GM19372 (cell line): ENCODE measurements around the gene PFN3.
"Not testable (repeated sequence)": the region's sequence is repeated elsewhere in the genome, so short reads cannot be mapped to it uniquely, and the experiment has no call there.

Source experiments
- ATAC-seq: cut with Tn5 transposase; IDR thresholded peaks from one replicate; pipeline ENCODE4 v1.9.1; 2021; ENCODE audit warnings: mild to moderate bottlenecking, low read depth, moderate library complexity; ENCODE audit not compliant: unreplicated experiment

PFN3 gene

DNA sequence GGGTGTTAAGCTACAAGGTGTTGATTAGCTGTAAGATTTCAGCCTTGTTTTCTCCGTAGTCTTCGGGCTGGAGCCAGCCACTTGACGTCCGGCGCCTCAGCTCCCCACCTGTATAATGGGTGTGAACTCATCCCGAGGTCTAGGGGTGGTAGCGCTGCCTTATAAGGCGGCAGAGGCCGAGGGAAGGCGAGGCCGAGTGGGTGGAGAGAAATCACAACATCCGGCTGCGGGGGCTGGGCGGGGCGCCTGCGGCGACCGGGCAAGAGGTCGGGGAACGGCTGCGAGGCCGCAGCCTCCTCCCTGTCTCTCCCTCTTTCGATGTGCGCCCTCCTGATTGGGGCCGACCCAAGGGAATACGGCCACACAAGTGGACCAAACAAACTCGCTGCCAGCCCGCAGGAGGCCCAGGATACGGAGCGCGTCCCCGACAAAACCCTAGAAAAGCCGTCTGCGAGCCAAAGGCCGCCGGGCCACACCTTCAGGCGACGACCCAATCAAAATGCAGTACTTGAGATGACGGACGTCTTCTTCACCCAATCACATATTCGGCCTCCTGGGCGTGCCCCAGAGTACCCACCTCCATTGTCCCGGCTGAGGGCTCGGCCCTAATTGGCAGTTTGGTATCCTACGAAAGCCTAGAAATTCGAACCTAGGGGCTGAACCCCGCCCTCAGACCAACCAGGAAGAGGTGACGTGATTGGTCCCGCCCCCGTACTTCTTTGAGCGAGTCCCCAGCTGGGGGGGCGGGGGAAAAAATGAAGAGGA lies 25.5 kb upstream of the PFN3 start:
- ATAC-seq = peak; percentile 75

DNA sequence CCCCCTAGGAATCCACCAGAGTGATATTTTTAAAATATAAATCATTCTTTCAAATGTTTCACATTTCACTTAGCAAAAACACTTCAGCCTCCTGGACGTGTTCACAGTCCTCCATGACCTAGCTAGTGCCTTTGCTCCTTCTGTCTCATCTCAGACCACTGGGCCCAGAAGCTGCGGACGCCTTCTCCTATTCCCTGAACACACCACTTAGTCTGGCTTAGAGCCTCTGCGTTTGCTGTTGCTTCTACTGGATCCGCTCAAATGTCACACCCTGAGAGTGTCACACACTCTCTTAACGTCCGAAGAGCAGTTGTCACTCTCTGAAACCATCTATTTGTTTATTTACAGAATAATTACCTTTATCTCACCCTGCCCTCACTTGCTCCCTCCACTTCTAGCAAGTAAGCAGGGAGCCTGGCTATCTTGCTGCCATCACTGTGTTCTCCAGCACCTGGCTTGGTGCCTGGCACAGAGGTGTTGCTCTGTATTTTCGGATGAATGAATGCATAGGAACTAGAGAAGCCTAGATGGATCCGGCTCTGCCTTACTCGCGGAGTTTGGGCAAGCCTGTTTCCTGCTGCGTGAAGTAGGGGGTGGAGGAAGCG lies 24.8 kb upstream of the PFN3 start:
- no peak for ATAC-seq

DNA sequence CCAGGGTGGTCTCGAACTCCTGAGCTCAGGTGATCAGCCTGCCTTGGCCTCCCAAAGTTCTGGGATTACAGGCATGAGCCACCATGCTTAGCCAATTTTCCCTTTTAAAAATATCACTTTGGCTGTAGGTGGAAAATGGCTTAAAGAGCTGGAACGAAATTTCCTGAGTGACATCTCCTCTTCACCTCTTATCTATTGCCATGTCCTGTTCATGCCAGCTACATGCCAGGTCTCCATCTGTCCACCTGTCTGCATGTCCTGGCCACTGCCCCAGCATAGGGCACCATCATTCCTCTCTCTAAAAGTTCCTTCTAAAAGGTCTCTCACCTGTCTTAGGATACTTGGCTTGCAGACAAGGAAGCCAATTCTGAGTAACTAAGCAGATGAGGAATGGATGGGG lies 23.2 kb upstream of the PFN3 start:
- no peak for ATAC-seq

DNA sequence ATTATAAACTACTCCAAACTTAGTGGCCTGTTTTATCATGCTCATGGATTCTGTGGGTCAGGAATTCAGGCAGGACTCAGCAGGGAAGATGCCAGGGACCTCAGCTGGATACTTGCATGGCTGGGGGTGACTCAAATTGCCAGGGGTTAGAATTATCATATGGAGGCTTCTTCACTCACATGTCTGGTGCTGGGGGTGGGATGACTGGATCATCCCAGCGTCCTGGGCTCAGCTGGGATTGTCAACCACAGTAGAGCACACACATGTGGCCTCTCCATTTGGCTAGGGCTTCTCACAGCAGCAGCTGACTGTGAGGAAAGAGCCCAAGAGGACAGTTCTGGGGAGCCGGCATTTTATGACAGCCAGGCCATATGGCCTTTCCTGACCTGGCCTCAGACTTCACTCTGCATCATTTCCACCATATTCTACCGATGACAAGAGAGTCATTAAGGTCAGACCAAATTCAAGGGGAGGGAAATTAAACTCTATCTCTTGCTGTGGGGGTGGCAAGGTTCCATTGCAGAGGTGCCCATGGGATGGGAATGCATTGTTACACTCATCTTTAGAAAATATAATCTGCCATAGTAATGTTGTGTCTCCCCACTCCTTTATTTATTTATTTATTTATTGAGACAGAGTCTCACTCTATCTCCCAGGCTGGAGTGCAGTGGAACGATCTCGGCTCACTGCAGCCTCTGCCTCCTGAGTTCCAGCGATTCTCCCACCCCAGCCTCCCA lies 20.8 kb upstream of the PFN3 start:
- no peak for ATAC-seq

DNA sequence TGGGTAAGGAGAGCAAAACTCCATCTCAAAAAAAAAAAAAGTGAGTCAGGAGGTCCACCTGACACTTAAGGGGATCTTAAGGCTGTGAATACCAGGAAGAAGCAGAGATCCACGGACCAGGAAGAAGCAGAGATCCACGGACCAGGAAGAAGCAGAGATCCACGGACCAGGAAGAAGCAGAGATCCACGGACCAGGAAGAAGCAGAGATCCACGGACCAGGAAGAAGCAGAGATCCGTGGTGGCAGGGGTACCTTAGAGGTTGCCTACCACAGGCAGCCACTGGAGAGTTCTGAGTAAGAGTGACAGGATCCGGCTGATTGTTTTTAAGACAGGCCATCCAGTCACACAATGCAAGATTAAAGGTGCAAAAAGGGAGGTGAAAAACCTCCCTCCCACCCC lies 20.0 kb upstream of the PFN3 start:
- not testable (repeated sequence) for ATAC-seq

DNA sequence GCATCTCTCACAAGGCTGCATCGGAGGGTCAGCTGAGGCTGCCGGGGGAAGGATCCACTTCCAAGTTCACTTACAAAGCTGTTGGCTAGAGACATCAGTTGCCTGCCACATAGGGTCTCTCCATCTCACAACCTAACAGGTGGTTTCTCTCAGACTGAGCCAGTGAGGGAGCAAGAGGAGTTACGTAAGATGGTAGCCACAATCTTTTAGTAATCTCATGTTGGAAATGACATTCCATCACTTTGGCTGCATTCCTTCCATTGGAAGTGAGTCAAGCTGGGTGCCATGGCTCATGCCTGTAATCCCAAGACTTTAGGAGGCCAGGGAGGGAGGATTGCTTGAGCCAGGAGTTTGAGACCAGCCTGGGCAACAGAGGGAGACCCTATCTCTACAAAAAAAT lies 18.6 kb upstream of the PFN3 start:
- ATAC-seq = no peak

DNA sequence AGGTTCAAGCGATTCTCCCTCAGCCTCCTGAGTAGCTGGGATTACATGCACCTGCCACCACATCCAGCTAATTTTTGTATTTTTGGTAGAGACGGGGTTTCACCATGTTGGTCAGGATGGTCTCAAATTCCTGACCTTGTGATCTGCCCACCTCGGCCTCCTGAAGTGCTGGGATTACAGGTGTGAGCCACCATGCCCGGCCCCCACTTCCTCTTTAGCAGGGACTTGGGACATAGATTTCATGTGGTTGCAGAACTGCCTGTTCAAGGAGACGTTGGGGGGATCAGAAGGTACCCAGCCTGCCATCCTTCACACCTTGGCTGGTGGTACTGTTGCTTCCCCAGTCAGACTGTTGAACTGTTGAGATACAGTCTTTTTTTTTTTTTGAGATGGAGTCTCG lies 16.6 kb upstream of the PFN3 start:
- ATAC-seq = not testable (repeated sequence)

DNA sequence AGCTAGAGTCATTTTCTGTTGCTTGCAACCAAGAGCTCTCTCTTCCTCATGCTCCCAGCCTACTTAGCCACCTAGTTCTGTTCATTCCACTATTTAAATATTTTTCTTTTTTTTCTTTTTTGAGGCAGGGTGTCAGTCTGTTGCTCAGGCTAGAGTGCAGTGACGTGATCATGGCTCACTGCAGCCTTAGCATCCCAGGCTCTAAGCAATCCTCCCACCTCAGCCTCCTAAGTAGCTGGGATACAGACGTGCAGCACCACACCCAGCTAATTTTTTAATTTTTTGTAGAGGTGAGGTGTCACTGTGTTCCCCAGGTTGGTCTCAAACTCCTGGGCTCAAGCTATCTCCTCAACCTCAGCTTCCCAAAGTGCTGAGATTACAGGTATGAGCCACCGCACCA lies 14.0 kb upstream of the PFN3 start:
- no peak for ATAC-seq

DNA sequence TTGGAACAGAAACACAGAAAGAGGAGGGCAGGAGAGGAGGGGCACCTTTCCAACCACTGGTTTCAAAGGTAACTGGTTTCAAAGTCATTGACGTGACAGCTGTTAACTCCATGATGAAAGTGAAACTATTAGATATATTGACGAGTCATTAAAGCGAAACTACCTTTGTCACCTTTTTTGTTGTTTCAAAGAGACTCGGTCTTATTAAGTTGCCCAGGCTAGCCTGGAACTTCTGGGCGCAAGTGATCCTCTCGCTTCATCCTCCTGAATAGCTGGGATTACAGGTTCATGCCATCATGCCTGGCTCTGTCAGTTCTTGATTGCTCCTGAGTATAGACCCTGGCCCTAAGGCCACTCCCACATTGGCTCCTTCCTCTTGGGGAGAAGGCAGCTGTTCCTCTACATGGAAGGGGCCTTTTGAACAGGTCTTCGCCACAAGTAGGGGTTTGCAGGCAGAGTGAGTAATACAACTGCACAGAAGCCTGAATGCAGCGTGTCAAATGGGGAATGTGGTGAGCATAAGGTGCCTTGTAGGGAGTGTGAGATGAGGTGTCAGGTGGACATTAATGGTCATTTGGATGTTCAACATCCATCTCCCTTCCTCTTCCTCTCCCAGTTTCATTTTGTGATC lies 12.3 kb upstream of the PFN3 start:
- ATAC-seq = peak; percentile 82

DNA sequence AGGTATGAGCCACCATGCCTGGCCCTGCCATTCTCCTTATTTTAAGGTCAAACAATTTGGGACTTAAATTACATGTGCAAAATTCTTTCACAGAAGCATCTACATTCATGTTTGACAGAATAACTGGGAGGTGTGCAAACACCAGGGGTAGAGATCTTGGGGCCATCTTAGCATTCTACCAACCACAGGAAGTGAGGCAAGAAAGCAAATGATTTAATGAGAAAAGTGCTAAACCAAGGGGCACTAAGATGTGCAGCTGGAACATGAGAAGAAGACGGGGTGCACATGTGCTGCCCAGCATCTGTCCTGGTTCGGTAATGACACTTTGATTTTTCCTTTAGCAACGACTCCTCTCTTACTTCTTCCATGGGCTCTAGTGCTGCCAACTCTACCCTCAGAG lies 10.1 kb upstream of the PFN3 start:
- no peak for ATAC-seq

DNA sequence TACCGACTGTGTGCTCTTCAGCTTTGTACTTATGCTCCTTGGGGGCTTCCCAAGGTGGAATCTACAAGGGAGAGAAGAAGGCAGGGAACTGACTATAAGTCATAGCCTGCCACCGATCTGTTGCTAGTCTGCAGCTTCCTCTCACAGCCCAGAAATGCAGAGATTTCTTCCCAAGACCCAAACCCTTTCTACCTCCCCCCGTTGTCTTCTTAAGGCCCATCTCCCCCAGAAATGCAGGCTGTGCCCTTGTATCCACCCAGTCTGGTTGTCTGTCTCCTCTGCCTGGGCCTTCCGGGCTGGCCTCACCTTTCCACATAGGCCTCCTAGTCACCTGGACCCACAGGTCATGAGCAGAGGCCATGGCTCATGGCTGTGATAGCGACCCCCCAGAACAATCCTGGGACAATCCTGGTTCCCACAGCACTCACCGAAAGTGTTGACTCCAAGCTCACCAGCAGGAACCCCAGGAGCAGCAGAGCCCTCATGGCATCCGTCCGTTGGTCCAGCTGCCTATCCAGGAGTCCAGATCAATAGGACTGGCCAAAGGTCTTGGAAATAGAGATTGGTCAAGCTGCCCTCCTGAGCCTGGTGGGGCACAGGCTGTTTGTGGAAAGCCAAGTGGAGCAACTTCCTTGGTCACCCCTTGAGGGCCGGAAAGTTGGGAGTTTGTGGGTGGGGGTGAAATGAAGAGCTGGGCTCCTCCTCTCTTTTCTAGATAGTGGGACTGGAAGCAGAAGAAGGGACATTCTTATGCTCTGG lies 8.8 kb upstream of the PFN3 start, which contains the start of gene F12:
TSS of gene F12 (minus strand) at position 522 of the 759 bp plus-strand sequence. CDS start at position 485, 37 bp downstream.
- no peak for ATAC-seq

DNA sequence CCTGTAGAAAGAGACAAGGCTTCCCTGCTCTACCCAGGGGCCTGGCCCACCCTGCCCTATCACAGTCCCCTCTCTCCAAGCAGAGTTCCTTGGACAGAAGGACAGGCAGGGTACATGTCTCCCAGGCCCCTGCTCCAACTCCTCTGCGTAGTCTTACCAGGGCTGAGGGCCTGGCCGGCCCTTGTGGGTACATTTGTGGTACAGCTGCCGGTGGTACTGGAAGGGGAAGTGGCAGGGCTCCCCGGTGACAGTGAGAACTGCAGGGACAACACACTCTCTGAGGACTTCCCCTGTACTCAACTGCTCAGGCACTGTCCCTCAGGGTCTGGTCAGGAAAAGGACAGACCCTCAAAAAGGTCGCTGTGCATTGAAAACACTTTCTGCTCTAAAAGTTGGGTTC lies 5.3 kb upstream of the PFN3 start:
- ATAC-seq = no peak

DNA sequence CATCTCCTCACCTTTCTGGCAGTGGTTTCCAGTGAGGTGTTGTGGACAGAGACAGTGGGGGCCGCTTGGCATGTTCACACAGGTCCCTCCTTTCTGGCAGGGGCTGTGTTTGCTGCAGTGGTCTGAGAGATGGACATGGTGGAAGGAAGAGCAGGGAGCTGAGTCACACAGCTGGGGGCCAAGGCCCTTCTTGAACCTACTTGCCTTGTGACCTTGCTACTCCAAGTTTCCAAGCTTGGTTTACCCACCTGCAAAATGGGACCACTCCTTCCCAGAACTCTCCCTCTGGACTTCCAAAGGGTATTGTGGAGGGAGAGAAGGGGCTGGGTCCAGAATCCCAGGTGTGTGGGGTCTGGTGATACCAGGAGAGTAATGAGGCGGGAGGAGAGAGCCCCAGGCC lies 4.9 kb upstream of the PFN3 start:
- no peak for ATAC-seq

DNA sequence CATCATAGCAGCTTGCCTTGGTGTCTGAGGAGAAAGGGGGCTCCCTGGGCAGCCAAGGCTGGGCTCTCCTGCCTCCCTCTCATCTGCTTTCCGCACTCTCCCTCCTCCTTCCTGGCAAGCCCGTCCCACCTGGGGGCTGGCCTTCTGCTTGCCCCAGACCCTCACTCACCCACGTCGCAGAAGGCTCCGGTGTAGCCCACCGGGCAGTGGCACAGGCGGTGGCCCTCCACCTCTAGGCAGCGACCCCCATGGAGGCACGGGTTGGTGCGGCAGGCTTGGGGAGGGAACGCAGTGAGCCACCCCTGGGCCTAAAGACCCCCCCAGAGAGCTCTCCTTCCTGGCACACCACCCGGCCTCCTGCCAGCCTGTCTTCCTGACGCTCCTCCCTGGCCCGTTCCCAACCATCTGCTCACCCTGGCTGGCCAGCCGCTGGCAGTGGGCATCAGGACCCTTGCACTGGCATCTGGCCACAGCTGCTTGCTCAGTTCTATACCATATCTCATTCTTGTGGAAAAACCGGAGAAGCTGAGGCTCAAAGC lies 4.2 kb upstream of the PFN3 start:
- ATAC-seq = no peak

DNA sequence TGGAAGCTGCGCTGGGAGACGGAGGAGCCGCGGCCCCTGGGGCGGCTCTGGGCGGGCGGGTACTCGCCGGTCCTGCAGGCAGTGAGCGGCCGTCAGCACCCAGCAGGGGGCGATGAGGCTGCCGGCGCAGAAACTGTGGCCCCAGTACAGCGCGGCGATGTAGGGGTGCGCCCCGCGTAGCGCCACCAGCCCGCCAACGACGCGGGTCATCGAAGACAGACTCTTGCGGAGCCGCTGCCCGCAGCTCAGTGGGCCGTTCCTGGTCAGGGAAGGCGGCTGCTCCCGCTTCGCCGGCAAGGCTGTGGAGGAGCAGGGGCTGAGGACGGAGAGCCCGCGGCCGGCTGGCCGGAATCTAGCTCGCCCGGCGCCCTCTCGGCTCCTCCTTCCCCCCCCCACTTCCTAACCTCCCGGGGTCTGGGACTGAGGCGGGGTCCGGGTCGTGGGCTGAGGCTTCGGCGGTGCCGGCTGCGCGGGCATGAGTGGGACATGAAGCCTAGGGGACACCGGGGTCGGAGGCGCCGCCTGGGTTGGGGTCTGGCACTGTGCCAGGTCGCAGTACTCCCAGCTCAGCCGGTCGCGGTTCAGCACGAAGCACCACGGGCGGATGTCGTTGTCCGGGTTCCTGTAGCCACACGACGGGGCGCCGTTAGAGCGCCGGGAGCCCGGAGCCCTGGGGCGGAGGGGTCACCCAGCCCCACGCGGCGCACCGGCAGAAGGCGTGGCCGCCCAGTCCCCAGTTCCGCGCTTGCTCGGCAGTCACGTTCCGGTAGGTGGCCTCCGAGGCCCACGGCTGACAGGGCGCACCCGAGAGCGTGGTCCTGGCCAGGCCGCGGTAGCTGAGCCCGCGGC lies 3.6 kb upstream of the PFN3 start:
- peak; percentile 79 for ATAC-seq

DNA sequence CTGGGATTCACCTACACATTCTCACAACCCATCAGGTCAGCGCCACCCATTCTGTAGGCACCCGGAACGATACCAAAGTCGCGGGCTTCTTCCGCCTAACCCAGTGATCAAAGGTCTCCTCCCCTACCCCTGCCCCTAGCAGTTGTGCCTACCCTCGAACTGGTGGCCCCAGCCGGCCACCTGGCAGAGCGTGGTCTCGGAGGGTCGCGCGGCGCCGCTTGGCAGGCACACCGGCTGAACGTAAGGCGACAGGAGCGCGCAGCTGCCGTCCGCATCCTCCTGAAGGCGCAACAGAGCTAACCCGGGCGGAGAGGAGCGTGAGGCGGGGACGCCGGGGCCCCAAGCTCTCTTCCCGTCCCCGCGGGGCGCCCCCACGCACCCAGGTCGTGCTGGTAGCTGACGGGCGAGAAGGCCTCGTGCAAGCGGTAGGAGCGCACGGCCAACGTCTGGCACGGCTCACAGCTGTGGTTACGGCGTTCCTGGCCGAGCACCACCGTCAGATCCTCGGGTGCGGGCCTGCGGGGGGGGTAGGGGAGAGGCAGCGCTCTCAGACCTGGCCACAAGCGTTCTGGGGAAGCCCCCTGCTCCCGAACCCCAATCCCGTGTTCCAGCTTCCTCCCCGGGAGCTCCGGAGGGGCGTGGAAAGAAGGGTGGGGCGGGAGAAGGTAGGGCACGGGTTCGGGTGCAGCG lies 2.8 kb upstream of the PFN3 start:
- ATAC-seq = peak; percentile 21

DNA sequence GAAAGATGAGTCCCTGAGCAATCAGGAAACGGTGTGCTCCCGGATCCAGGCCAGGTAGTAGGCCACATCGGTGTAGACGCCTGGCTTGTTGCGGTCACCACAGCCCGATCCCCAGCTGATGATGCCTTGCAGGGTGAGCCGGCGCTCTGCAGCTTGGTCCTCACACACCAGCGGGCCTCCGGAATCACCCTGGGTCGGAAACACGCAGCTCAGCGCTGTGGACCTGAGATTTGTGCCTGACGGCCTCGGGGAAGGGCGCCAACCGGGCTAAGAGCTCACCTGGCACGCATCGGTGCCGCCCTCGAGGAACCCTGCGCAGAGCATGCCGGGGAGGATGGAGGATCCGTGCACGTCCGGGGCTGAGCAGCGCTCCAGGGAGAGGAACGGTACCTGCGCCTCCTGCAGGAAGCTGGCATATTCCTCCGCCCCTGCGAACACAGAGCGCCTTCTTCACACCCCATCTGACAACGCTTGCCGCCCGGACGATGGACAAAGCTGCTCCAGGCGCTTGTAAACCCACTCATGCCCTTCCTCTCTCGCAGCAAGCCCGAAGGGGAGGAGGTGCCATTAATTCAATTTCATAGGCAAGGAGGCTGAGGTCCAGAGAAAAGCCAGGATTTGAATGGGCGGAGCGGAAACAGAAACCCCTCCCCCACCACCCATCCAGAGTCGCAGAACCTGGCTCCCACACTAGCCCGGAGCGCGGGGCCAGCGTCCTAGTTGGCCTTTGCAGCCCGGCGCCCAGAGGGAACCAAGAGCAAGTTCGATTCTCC lies 2.0 kb upstream of the PFN3 start:
- no peak for ATAC-seq

DNA sequence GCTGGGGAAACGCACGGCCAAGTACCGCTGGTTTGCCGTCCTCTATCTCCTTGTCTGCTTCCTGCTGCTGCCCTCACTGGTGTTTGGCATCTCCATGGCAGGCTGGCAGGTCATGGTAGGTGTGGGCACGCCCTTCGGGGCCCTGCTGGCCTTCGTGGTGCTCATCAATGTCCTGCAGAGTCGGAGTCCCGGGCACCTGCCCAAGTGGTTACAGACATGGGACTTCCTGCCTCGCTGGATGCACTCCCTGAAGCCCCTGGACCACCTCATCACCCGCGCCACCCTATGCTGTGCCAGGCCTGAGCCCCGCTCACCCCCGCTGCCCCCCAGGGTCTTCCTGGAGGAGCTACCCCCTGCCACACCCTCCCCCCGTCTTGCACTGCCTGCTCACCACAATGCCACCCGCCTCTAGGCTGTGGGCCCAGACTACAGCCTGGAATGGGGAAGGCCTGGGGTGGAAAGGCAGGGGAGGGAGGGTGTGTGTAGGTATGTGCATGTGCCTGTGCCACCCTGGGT lies 2.5 kb downstream of the PFN3 start:
- ATAC-seq = no peak
